22Rv1 (cell line): Measurements from ENCODE around the gene CCDC106.

Source experiments
- ZFX ChIP-seq: fragments of 450-650 bp; IDR thresholded peaks from 2 replicates; pipeline ENCODE4 v1.6.1; 2017; ENCODE audit warnings: antibody characterized with exemption, borderline replicate concordance
- TF ChIP-seq, protein P1 (sequence below): fragments of 450-650 bp; IDR thresholded peaks from 2 replicates; pipeline ENCODE4 v1.5.1; 2017; ENCODE audit warnings: mild to moderate bottlenecking

- TF ChIP-seq, protein P1, sequence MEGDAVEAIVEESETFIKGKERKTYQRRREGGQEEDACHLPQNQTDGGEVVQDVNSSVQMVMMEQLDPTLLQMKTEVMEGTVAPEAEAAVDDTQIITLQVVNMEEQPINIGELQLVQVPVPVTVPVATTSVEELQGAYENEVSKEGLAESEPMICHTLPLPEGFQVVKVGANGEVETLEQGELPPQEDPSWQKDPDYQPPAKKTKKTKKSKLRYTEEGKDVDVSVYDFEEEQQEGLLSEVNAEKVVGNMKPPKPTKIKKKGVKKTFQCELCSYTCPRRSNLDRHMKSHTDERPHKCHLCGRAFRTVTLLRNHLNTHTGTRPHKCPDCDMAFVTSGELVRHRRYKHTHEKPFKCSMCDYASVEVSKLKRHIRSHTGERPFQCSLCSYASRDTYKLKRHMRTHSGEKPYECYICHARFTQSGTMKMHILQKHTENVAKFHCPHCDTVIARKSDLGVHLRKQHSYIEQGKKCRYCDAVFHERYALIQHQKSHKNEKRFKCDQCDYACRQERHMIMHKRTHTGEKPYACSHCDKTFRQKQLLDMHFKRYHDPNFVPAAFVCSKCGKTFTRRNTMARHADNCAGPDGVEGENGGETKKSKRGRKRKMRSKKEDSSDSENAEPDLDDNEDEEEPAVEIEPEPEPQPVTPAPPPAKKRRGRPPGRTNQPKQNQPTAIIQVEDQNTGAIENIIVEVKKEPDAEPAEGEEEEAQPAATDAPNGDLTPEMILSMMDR, result no peak
- TF ChIP-seq ZFX, result no peak
Measured at GRCh38 chr19:55688422-55689218, 40.6 kb downstream of the CCDC106 start.
